Adrenal gland (tissue), 12 donors: Measurements from ENCODE around the gene EIF4A3. TPM values are rescaled to one million over a fixed set of nuclear protein-coding genes. Genes with fewer than 3 reads are reported as not detected.

Experiments used
- DNase-seq, 7 donors: peaks; one replicate each; pipeline ENCODE4 v3.0.0-alpha.2; 2019 to 2020
- H3K27ac ChIP-seq, 5 donors: fragments of 200-600 bp; sonication (generic) in 4 of 5; 1 replicate in 3 of 5; 2 replicates in 2 of 5; pipeline versions ENCODE4 v1.5.1 to v1.8.0; 2016 to 2020; ENCODE audit warnings: mild to moderate bottlenecking in 1 of 5
- H3K27me3 ChIP-seq: fragments of 200-600 bp; 2 replicates; pipeline ENCODE4 v1.8.0; 2021
- H3K36me3 ChIP-seq, 2 donors: fragments of 200-600 bp; replicated peaks in 1 of 2; 1 replicate in 1 of 2; 2 replicates in 1 of 2; pipeline versions ENCODE4 v1.5.1 to v1.8.0; 2018 to 2022
- H3K4me1 ChIP-seq, 2 donors: fragments of 200-600 bp; replicated peaks in 1 of 2; 1 replicate in 1 of 2; 2 replicates in 1 of 2; pipeline versions ENCODE4 v1.5.1 to v1.8.0; 2018 to 2021
- H3K4me3 ChIP-seq, 4 donors: fragments of 200-600 bp; sonication (generic) in 3 of 4; one replicate each; pipeline ENCODE4 v1.5.1; 2016 to 2018
- H3K9me3 ChIP-seq, 3 donors: fragments of 200-600 bp; sonication (generic) in 1 of 3; replicated peaks in 1 of 3; 1 replicate in 2 of 3; 2 replicates in 1 of 3; pipeline versions ENCODE4 v1.5.1 to v1.8.0; 2016 to 2021
- CTCF ChIP-seq, 6 experiments: fragments of 450-650 bp in 4 of 6; fragments of 200-600 bp in 2 of 6; sonication (generic) in 1 of 6; IDR thresholded peaks; 1 replicate in 5 of 6; 2 replicates in 1 of 6; pipeline versions ENCODE4 v1.5.1 to v1.8.0; 2016 to 2021; ENCODE audit warnings: antibody characterized with exemption in 6 of 6, mild to moderate bottlenecking in 2 of 6, moderate library complexity in 1 of 6
- POLR2A ChIP-seq, 2 donors: fragments of 450-650 bp; IDR thresholded peaks; one replicate each; pipeline ENCODE4 v1.6.1; 2017; ENCODE audit warnings: antibody characterized with exemption in 2 of 2, mild to moderate bottlenecking in 2 of 2, moderate library complexity in 1 of 2
- WGBS, 4 donors: extraction: QIAGEN DNeasy Blood & Tissue Kit in 2 of 4; methylation state at CpG; one replicate each; pipeline versions ENCODE4 v1.1.5 to v1.1.7; 2013 to 2017; 5-methylcytosine and 5-hydroxymethylcytosine counted together
- intact Hi-C, 2 donors: fragments of 100-400 bp; cut with DNase I; formaldehyde crosslinking; loops; one replicate each; pipeline versions ENCODE4 v1.14.1 to v1.15.0; 2022 to 2023
- polyA plus RNA-seq, 3 donors: library from polyadenylated mRNA; stranded (reverse); fragments of 200-250 nt in 2 of 3; fragments of 350-450 nt in 1 of 3; fragmentation: Illumina TruSeq in 1 of 3; extraction: RNeasy Lipid Tissue Mini Kit (QIAGEN cat#74804) in 1 of 3; gene quantifications; one replicate each; pipeline ENCODE4 v1.2.3, GENCODE V29; 2013 to 2014
- total RNA-seq, 9 donors: library from RNA; depleted of rRNA in 4 of 9; stranded (reverse); fragments of >200 nt in 4 of 9; fragments of 120-200 nt in 1 of 9; fragmentation: NEBNext Ultra II Directional in 1 of 9; extraction: Animal tissue kit (Norgen Biotek cat#: 25700) in 1 of 9; gene quantifications; one replicate each; pipeline versions ENCODE4 v1.1.0 to v1.2.4, GENCODE V29; 2013 to 2023
- donor health status: healthy with polysubstance abuse.
- donor health status: Bipolar disorder and iron deficiency.
- donor health status: DM: yes; HTN: yes; CAD: no.
- donor health status: DM: no; HTN: no; CAD: no.
- donor health status: DM: no; HTN: no; CAD: no.
- donor health status: DM: yes; HTN: yes; CAD: no.

EIF4A3 gene
- total and polyA plus RNA-seq, 12 donors: 31.0 to 161 (median 81.0) TPM

DNA sequence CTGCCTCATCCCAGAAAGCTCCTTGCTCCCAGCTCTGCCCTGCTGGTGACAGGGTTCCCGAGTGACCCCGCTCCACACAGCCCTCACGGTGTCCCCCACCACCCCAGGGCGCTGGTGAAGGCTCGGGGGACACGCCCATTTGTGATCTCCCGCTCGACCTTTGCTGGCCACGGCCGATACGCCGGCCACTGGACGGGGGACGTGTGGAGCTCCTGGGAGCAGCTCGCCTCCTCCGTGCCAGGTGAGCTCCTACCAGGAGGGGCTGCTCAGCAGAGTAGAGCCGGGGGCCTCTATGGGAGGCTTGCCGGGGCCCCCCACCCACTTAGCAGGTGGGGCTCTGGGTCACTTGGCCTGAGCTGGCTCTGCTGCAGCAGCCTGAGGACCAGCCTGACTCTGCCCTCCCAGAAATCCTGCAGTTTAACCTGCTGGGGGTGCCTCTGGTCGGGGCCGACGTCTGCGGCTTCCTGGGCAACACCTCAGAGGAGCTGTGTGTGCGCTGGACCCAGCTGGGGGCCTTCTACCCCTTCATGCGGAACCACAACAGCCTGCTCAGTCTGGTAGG lies 34.4 kb downstream of the EIF4A3 start:
- intact Hi-C loops: no loop called here
- H3K27me3 ChIP-seq: no peaks in the 10 kb centered on the region
- no peak overlapping the region for H3K27ac ChIP-seq
- DNase-seq: peak in 1 of 7 donors; percentile 10
- H3K4me3 ChIP-seq: no peak overlapping the region
- H3K9me3 ChIP-seq: no peaks in the 10 kb centered on the region
- no peaks in the 10 kb centered on the region for H3K4me1 ChIP-seq
- no peak for TF ChIP-seq POLR2A (IDR thresholded peaks at IDR 0.05)
- WGBS, 4 donors: 95 to 100% (median 96%) methylated on average over 2 to 24 of the region's 24 CpGs
- peaks cover 0 to 5% of the 10 kb centered on the region in 2 donors for H3K36me3 ChIP-seq

DNA sequence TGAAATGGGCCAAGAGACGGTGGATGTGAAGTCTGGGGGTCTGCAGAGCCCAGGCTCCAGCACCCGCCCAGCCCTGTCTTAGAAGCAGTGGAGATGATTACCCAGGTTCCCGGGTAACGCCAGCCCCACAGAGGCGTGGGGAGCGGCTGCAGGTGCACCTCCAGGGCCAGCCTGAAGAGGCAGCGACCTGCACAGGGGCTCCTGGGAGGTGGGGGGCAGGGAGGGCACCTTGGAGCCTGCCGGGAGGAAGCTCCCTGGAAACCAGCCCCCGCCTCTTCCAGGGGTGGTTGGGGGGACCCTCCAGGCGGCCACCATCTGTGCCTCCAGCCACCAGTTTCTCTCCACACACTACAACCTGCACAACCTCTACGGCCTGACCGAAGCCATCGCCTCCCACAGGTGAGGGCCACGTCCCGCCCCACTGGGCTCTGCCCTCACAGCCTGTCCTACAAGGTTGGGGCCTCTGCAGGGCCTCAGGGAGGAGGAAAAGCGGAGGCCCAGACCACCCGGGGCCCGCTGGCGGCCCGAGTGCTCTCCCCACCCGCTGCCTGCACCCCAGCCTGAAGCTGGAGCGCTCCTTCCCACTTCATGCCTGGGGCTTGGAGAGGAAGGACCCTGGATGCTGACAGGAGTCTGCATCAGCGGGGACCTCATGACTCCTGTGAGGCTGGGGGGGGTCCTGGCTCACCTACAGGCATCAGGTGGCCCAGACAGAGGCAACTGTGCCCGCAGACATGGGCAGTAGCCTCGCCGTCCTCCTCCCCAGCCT lies 35.0 kb downstream of the EIF4A3 start:
- DNase-seq: peak in 1 of 7 donors; percentile 9
- Histone ChIP-seq H3K4me1 (no peaks in the 10 kb centered on the region), H3K36me3 (peaks cover 0 to 5% of the 10 kb centered on the region in 2 donors), H3K4me3 (no peak overlapping the region), H3K27ac (no peak overlapping the region), H3K27me3 (no peaks in the 10 kb centered on the region), H3K9me3 (no peaks in the 10 kb centered on the region)
- intact Hi-C loops: no loop called here
- WGBS, 4 donors: 86 to 93% (median 92%) methylated on average over 11 to 26 of the region's 26 CpGs
- TF ChIP-seq POLR2A (IDR thresholded peaks at IDR 0.05) (no peak), CTCF (IDR thresholded peaks at IDR 0.05) (no peak)

- Histone ChIP-seq H3K36me3 (peaks cover 0 to 5% of the 10 kb centered on the region in 2 donors), H3K27me3 (no peaks in the 10 kb centered on the region), H3K9me3 (no peaks in the 10 kb centered on the region), H3K4me3 (no peak overlapping the region), H3K27ac (no peak overlapping the region), H3K4me1 (no peaks in the 10 kb centered on the region)
- peak in 1 of 7 donors; percentile 10 for DNase-seq
- intact Hi-C loops: no loop called here
- TF ChIP-seq CTCF (IDR thresholded peaks at IDR 0.05) (no peak), POLR2A (IDR thresholded peaks at IDR 0.05) (no peak)
- 89 to 95% (median 92%) methylated on average over 14 to 21 of the region's 21 CpGs for WGBS, 4 donors
These were observed 35.8 kb downstream of the EIF4A3 start for GRCh38 chr17:80110927-80111701.

DNA sequence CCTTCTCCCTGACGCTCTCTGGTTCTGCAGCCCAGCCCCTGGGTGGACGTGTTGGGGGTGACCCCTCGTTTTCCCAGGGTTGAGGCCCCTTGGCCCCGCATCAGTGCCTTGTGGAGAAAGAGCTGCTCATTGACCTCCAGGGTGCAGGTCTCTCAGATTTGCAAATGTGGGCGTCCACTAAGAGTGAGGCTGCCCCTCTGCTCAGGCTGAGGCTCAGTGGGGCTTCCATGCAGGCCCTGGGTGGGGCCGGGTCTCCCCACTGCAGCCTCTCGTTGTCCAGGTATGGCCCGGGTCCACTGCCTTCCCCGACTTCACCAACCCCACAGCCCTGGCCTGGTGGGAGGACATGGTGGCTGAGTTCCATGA lies 36.5 kb downstream of the EIF4A3 start:
- Histone ChIP-seq H3K27ac (no peak overlapping the region), H3K4me3 (no peak overlapping the region), H3K36me3 (peaks cover 0 to 5% of the 10 kb centered on the region in 2 donors), H3K4me1 (no peaks in the 10 kb centered on the region), H3K27me3 (no peaks in the 10 kb centered on the region), H3K9me3 (no peaks in the 10 kb centered on the region)
- DNase-seq: peak in 1 of 7 donors; percentile 0
- 79 to 87% (median 81%) methylated on average over 6 to 9 of the region's 9 CpGs for WGBS, 4 donors
- intact Hi-C loops: no loop called here
- TF ChIP-seq POLR2A (IDR thresholded peaks at IDR 0.05) (no peak), CTCF (IDR thresholded peaks at IDR 0.05) (no peak)
